GM21515 (cell line): ENCODE measurements around the gene WDFY4.

Experiments
- ATAC-seq: cut with Tn5 transposase; IDR thresholded peaks from one replicate; pipeline ENCODE4 v1.9.1; 2021; ENCODE audit not compliant: unreplicated experiment

Gene WDFY4

GRCh38 chr10:48742891-48743860, 58.5 kb downstream of the WDFY4 start:
- no peak for ATAC-seq

DNA sequence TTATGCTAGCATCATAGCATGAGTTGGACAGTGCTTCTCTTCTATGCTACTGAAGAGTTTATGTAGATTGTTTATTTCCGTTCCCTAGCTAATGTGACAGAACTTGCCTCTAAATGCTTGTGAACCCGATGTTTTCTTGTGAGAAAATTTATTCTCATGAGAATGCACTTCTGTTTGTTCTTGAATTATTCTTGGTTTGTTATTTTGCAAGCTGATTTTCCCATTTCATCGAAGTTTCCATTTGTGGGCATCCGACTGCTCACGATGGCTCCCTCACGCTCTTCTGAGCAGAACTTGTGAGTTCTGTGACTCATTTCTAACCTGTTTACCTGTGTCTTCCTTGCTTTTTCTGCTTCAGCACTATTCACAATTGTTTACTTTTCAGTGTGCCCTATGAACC, 59.9 kb downstream of the WDFY4 start:
- no peak for ATAC-seq

DNA sequence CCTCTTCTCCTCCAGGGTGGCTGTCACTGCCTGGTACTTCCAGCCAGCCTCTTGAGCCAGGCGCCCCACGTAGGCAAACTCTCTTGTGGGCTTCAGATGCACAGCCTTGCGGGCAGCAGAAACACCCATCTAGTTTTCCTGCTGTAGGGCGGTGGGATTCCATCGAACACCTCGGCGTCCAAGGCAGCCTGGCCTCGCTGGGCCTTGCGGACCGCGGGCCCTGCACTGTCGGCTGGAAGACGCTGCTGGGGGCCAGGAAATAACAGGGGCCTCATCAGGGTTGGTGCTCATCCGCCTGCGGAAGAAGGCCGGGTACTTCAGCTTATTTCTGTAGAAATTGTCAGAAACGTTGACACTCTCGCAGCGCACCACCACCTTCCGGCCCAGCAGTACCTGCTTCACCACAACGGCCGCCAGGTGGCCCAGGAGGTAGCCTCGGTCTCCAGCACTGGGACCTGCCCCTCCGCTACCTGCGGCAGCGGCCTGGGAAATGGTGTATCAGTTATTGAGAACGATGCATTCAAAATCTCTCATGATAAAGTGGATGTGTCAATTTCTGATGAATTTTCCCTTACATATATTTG, 61.1 kb downstream of the WDFY4 start:
- ATAC-seq = no peak

DNA sequence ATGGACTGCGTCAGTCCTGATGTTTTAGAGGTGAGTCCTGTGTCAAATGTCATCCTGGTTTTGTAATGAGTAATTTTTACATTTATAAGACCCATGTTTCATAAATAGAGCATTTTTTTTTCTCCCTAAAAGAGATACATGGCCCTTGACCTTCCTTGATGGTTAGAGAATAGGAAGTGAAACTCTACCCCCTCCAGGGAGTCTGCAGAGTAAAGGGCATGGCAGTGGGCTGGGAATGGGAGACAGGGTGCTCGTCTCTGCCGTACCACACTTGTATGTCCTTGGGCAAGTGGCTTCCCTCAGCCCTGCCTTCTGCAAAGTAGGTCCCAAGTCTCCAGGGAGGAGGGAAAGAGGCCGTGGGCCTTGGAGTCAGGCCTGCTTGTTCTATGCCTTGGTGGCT, 63.9 kb downstream of the WDFY4 start:
- no peak for ATAC-seq

GRCh38 chr10:48749254-48749787, 64.6 kb downstream of the WDFY4 start:
- ATAC-seq = no peak

GRCh38 chr10:48750019-48750418, 65.3 kb downstream of the WDFY4 start:
- no peak for ATAC-seq

DNA sequence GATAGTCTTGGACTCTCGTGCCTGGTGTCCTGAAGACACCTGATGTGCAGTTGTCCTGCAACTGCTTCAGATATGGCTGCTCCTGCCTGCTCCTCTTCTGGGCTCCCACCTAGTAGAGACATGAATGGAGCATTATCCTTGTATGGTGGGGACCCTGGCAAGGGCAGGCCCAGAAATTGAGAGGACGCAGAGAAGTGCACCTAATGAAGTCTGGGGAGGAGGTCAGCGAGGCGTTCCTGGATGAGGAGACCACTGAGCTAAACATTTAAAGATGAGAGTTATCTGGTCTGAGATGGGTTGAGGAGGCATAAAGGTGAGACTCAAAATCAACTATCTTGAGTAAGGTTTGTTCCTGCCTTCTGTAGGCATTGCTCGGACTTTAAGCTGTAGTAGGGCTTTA, 66.3 kb downstream of the WDFY4 start:
- no peak for ATAC-seq

DNA sequence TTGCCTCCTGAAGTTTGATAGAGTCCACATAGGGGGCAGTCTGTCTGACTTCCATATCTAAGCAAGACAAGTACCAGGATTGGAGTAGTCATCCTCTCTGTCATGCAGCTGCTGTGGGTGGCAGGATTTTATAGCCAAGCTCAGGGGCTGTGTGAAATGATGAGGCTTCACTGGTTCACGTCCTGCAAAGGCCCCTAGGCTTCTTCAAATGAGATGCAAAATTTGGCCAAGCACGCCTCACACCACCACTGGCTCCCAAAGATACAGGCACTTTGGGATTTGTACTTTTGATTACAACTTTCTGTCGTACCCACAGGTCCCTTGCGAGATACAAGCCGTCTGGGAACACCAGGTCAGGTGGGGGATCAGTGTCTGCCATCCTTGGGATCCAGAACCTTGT, 67.1 kb downstream of the WDFY4 start:
- ATAC-seq = no peak

- ATAC-seq = no peak
Measured at GRCh38 chr10:48758411-48758810, 73.7 kb downstream of the WDFY4 start.

DNA sequence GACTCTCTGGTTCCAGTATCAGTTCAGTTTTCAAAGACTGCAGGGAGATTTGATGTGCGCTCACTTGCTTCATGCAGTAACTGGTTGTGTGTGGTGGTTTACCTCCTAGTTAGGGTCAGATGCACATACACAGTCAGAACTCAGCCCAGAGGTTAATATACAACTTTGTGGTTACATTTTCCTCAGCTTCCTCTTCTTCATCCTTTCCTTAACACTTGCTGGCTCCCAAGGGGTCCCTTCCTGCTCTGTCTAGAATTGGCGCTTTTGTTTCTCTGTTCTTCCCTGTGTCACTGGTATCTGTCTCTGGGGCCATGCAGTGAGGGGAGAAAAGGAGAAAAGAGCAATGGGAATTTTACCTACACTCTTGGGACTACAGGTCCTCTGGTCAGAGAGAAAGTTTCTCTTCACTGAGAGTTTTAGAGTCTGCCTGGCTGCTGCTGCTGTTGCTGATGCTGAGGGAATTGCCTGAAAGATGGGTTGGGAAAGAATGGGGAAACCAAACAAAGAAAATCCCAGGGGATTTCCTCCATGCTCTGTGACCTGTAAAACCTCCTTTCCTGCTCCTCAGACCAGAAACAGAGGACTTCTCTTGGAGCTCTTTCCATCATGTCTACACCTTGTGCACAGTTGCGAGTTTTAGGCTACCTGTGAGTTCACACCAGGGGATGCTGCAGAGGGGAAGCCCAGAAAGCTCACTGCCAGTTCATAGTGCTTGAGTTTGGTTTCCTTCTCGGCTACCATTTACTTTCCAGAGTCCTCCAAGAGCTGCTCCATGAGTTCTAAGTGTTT, 74.6 kb downstream of the WDFY4 start:
- peak; percentile 88 for ATAC-seq

DNA sequence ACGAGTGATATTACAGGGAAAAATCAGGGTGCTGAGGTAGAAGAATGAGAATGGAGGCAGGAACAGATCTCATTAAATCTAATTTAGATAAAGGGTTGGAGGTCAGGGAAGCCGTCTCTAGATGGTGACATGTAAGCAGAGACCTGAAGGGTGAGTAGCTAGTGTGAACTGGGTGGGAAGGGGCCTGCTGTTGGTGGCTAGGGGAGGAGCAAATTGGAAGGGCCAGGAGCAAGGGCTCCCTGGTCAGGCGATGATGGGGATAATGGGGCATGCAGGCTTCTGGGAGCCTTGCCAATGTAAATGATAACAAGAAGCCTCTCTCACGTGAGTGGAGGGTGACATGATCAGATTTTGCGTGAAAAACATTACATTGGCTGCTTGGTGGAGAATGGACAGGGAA, 76.3 kb downstream of the WDFY4 start:
- ATAC-seq = no peak

DNA sequence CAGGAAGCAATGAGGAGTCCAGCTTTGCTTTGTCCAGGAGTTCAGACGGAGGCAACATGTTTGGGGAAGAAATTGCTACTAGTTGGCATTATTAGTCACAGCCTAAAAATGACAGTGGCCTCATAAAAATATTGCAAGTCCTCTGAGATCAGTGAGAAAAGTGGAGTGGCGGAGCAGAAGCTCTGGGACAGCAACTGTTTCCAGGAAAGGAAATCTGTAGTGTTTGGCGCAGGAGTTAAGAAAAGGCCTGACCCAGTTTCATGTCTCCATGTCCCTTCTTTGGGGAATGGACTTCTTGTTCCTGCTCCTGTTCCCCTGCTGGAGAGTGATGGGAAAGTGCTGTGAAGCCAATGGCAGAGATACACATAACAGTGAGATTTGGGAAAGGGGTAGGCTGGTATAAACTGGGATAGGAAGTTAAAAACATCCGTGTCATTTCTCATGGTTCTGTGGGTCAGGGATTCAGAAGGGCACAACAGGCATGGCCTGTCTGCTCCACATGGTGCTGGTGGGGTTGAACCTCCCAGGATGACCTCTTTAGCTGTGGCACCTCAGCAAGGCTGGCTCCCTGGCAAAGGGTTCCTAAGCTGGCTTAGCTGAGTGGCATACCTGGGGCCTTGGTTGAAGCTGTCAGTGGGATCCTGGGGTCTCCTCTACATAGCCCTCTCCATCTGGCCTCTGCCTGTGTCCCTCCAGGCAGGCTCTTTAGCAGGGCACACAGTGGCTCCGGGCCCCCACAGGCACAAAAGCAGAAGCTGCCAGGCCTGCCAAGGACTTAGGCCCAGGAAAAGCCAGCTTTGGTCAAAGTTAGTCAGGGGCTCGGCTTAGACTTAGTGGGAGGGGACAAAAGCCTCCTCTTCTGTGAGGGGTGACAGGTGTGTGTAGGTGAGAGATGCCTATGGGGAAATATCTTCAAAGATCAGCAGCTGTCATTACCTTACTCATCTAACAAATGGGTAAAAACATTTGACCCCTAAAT, 77.7 kb downstream of the WDFY4 start:
- ATAC-seq = no peak

DNA sequence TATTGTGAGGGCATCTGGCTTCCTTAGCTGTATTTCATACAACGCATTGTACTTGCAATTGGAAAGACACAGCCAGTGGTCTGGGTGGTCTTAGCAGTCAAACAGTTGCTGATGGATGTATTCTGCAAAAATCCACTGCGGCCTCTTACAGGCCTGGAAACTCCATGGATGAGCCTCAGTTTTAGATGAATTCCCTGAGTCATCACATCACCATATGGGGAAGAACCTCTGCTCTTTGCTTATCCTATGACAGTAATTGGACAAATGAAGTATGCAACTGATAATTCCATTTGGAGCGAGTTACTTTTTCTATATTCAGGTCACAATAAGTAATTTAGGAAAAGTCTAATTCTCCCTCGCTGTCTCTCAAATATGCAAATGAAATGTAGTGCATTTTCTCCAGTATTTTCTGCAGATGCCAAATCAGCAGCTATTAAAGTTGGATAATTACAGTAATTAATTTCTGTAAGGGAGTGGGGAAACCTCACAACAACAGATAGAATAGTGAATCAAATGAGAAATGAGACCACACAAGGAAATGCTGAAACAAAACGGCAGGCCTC, 78.8 kb downstream of the WDFY4 start:
- no peak for ATAC-seq

DNA sequence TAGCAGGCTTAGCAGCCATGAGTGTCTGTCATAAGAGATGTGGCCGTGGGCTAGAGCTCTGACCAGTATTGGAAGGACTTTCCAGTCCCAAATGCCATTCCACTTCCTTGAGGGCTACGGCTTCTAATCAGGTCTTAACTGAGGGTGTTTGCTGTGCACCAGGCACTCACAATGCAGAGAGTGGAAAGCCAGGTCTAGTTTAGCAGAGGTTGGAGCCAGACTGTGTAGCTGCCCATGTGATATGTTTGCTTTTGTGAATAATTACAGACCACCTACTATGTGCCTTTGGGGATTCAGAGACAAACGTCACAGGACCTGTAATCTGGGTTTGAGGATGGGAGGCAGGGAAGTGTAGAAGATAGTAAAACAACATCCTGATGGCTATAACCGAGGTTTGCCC, 79.8 kb downstream of the WDFY4 start:
- ATAC-seq = no peak

DNA sequence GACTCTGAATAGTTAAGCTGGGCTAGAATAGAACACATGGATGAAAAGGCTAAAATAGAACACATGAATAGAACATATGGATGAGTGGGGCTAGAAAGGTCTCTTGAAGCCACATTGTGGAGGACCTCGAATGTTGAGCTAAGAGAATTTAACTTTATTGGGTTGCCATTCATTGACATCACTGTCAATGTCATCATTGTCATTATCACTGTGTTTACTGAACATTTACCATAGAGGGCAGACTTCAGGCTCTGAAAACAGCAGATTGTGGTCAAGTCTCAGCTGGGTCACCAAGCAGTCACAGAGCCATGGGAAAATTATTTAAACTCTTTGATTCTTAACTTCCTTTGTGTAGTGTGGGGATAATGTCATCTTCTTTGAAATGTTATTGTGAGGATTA, 80.4 kb downstream of the WDFY4 start:
- no peak for ATAC-seq

DNA sequence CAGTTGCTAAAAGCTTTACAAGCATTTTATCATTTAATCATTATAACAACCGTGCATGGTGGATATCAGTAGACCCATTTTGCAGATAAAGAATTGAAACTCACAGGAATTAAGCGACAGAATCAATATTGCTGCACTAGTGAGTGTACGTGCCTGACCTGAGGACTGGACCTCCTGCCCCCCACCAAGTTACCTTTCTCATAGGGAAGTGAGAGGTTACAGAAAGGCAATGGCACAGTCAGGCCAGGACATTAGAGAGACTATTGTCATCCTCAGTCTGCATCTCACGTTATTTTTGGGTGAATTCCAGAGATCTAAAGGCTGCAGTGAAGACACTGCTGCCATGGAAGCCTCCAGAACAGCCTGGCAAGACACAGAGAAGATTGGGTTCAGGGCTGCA, 80.9 kb downstream of the WDFY4 start:
- ATAC-seq = no peak

- ATAC-seq = no peak
Measured at GRCh38 chr10:48767373-48768143, 82.9 kb downstream of the WDFY4 start.

DNA sequence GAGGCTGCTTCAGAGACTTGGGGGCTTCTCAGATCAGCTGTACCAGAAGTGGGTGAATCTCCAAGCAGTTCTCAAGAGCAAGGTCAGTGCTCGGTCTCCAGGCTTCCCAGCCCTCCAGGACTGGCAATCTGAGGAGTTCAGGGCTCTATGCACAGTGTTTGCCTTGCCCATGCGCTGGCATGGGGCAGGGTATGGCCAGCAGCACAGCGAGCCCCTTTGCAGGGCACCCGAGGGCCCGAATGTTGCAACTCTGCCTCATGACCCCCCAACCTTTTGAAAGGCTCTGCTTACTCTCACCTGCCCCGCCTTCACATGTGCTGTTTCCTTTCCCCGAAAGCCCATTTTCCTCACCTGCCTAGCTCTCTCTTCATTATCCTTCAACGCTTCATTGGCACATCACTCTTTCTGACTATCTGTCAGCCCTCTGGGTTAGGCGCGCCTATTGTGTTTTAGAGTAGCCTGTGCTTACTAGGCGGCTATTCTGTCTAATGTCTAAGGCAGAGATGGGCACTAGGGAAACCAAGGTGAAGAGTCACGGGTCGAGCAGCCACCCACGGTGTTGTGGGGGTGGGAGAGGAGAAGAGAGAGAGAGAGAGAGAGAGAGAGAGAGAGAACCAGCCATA, 83.6 kb downstream of the WDFY4 start:
- ATAC-seq = no peak

- ATAC-seq = no peak
Measured at GRCh38 chr10:48768926-48769325, 84.3 kb downstream of the WDFY4 start.
